SH-SY5Y (cell line): ENCODE measurements around the gene NKAIN4.

ENCODE experiments used
- GATA2 ChIP-seq: IDR thresholded peaks from 2 replicates; pipeline ENCODE4 v1.6.1; 2011; ENCODE audit warnings: mild to moderate bottlenecking, low read depth, low read length
- GATA3 ChIP-seq: IDR thresholded peaks from 2 replicates; pipeline ENCODE4 v1.6.1; 2011; ENCODE audit warnings: low read depth, mild to moderate bottlenecking, low read length, moderate library complexity

GRCh38 chr20:63239431-63239830, 14.8 kb downstream of the NKAIN4 start:
- TF ChIP-seq GATA2 (no peak), GATA3 (no peak)
